ENCODE results near the gene RAB40C.

Gene RAB40C

GRCh38 chr16:630249-630814, 40.5 kb downstream of the RAB40C start:
- DNase-seq (ENCODE audit: low read depth in 3 of 3): no peak

GRCh38 chr16:630815-631405, 41.0 kb downstream of the RAB40C start, which contains the start of gene WFIKKN1:
Gene WFIKKN1 (plus strand): TSS chr16:630985. CDS start chr16:631254, 269 bp downstream.
- no peak for DNase-seq (ENCODE audit: low read depth in 3 of 3)

GRCh38 chr16:631808-632358, 42.0 kb downstream of the RAB40C start:
- DNase-seq (ENCODE audit: low read depth in 3 of 3): no peak

GRCh38 chr16:632486-633335, 42.8 kb downstream of the RAB40C start:
- DNase-seq (ENCODE audit: low read depth in 3 of 3): no peak

- DNase-seq (ENCODE audit: low read depth in 3 of 3): no peak
Observed at GRCh38 chr16:633336-634050, 43.6 kb downstream of the RAB40C start.

- DNase-seq (ENCODE audit: low read depth in 3 of 3): no peak
Observed at GRCh38 chr16:634051-634670, 44.3 kb downstream of the RAB40C start.

- no peak for DNase-seq (ENCODE audit: low read depth in 3 of 3)
Observed at GRCh38 chr16:634996-635395, 45.1 kb downstream of the RAB40C start.

- no peak for DNase-seq (ENCODE audit: low read depth in 3 of 3)
Observed at GRCh38 chr16:635573-636205, 45.8 kb downstream of the RAB40C start.

GRCh38 chr16:636206-637080, 46.6 kb downstream of the RAB40C start, which contains the start of gene METTL26:
Gene METTL26 (minus strand): TSS chr16:636305. CDS start chr16:636290, 15 bp downstream.
- peak; percentile 84 to 95 (median 87) for DNase-seq (ENCODE audit: low read depth in 3 of 3)

- DNase-seq (ENCODE audit: low read depth in 3 of 3): peak in 2 of 3 experiments; percentile 77 to 85
Observed at GRCh38 chr16:637081-638018, 47.5 kb downstream of the RAB40C start.

- no peak for DNase-seq (ENCODE audit: low read depth in 3 of 3)
Observed at GRCh38 chr16:638034-638543, 48.2 kb downstream of the RAB40C start.

GRCh38 chr16:638836-639235, 49.0 kb downstream of the RAB40C start:
- DNase-seq (ENCODE audit: low read depth in 3 of 3): no peak

- DNase-seq (ENCODE audit: low read depth in 3 of 3): no peak
Observed at GRCh38 chr16:640614-641013, 50.7 kb downstream of the RAB40C start.

GRCh38 chr16:641326-642188, 51.7 kb downstream of the RAB40C start, which contains the start of gene MCRIP2:
Gene MCRIP2 (plus strand): TSS chr16:641828. CDS start chr16:641992, 164 bp downstream.
- peak; percentile 34 to 70 (median 48) for DNase-seq (ENCODE audit: low read depth in 3 of 3)

GRCh38 chr16:642189-643049, 52.6 kb downstream of the RAB40C start:
- DNase-seq (ENCODE audit: low read depth in 3 of 3): peak in 1 of 3 experiments; percentile 38

GRCh38 chr16:643050-643368, 53.1 kb downstream of the RAB40C start:
- no peak for DNase-seq (ENCODE audit: low read depth in 3 of 3)

Data from stimulated activated CD4-positive, alpha-beta T cell treated with anti-CD3 and anti-CD28 coated beads, TNF-alpha, amount 100 ng/mL, for 4 hours (primary cell).